GM23338 (cell line): Measurements from ENCODE around the gene PAMR1. TPM values are rescaled to one million over a fixed set of nuclear protein-coding genes. Genes with fewer than 3 reads are reported as not detected.

Experiments used
- ATAC-seq: fragments of 200-7000 bp; cut with Tn5 transposase; 3 replicates; pipeline ENCODE4 v1.9.1; 2020
- DNase-seq: peaks from one replicate; pipeline ENCODE4 v3.0.0-alpha.2; 2015; ENCODE audit warnings: low spot score
- H2AFZ ChIP-seq: fragments of 200-600 bp; sonication (generic); 2 replicates; pipeline ENCODE4 v1.8.0; 2016; ENCODE audit warnings: antibody characterized with exemption, mild to moderate bottlenecking, moderate library complexity
- H3F3A ChIP-seq: fragments of 200-600 bp; sonication (generic); replicated peaks from 2 replicates; pipeline ENCODE4 v1.8.0; 2017; ENCODE audit warnings: antibody characterized with exemption, mixed run types, low read depth
- H3K27ac ChIP-seq: fragments of 200-600 bp; sonication (generic); 2 replicates; pipeline ENCODE4 v1.6.1; 2016; ENCODE audit warnings: low read depth
- H3K27me3 ChIP-seq: fragments of 200-600 bp; sonication (generic); 2 replicates; pipeline ENCODE4 v1.8.0; 2016; ENCODE audit warnings: mild to moderate bottlenecking, mixed run types, moderate library complexity; ENCODE audit not compliant: insufficient read depth
- H3K36me3 ChIP-seq: fragments of 200-600 bp; sonication (generic); 2 replicates; pipeline ENCODE4 v1.8.0; 2016; ENCODE audit warnings: mild to moderate bottlenecking; ENCODE audit not compliant: insufficient read depth
- H3K4me1 ChIP-seq: fragments of 200-600 bp; sonication (generic); 2 replicates; pipeline ENCODE4 v1.8.0; 2016; ENCODE audit warnings: mild to moderate bottlenecking, moderate library complexity; ENCODE audit not compliant: insufficient read depth
- H3K4me2 ChIP-seq: fragments of 200-600 bp; sonication (generic); 2 replicates; pipeline ENCODE4 v1.7.1; 2017; ENCODE audit warnings: mixed run types
- H3K4me3 ChIP-seq: fragments of 200-600 bp; sonication (generic); 2 replicates; pipeline ENCODE4 v1.6.1; 2016; ENCODE audit warnings: mixed run types
- H3K79me2 ChIP-seq: fragments of 200-600 bp; sonication (generic); replicated peaks from 2 replicates; pipeline ENCODE4 v1.8.0; 2017; ENCODE audit warnings: mild to moderate bottlenecking; ENCODE audit not compliant: insufficient read depth
- H3K9me2 ChIP-seq: fragments of 200-600 bp; sonication (generic); 2 replicates; pipeline ENCODE4 v1.8.0; 2017; ENCODE audit not compliant: insufficient read depth
- H4K20me1 ChIP-seq: fragments of 200-600 bp; sonication (generic); replicated peaks from 2 replicates; pipeline ENCODE4 v1.8.0; 2017; ENCODE audit warnings: mild to moderate bottlenecking; ENCODE audit not compliant: insufficient read depth
- H3K27ac Mint-ChIP-seq: 2 replicates; pipeline ENCODE4 v1.8.0; 2020; ENCODE audit warnings: inconsistent platforms, mild to moderate bottlenecking, moderate library complexity, mixed read lengths
- H3K27me3 Mint-ChIP-seq: 3 replicates; pipeline ENCODE4 v1.8.0; 2022; ENCODE audit warnings: low read depth, mild to moderate bottlenecking, moderate library complexity, mixed read lengths, inconsistent platforms; ENCODE audit not compliant: insufficient read depth, poor library complexity
- H3K36me3 Mint-ChIP-seq: 3 replicates; pipeline ENCODE4 v1.8.0; 2021; ENCODE audit warnings: low read depth, mild to moderate bottlenecking, inconsistent platforms, moderate library complexity, mixed read lengths
- H3K4me1 Mint-ChIP-seq: 3 replicates; pipeline ENCODE4 v1.8.0; 2020; ENCODE audit warnings: mild to moderate bottlenecking, inconsistent platforms, mixed read lengths
- H3K4me3 Mint-ChIP-seq: 3 replicates; pipeline ENCODE4 v1.8.0; 2021; ENCODE audit warnings: moderate library complexity, mild to moderate bottlenecking, inconsistent platforms, mixed read lengths
- H3K9me3 Mint-ChIP-seq: 3 replicates; pipeline ENCODE4 v1.8.0; 2020; ENCODE audit warnings: moderate library complexity, mild to moderate bottlenecking, inconsistent platforms, mixed read lengths
- CREB1 ChIP-seq: fragments of 250-450 bp; sonication (Bioruptor Pico); IDR thresholded peaks from 2 replicates; pipeline ENCODE4 v1.5.0; 2020; ENCODE audit warnings: low read depth, mild to moderate bottlenecking, moderate library complexity
- EZH2 ChIP-seq: fragments of 200-600 bp; sonication (generic); IDR thresholded peaks from one replicate; pipeline ENCODE4 v1.8.0; 2017; ENCODE audit warnings: antibody characterized with exemption, mild to moderate bottlenecking, low read depth; ENCODE audit not compliant: unreplicated experiment
- EZH2phosphoT487 ChIP-seq: fragments of 200-600 bp; sonication (generic); IDR thresholded peaks from one replicate; pipeline ENCODE4 v1.8.1; 2018; ENCODE audit warnings: antibody characterized with exemption; ENCODE audit not compliant: unreplicated experiment
- JUNB ChIP-seq: IDR thresholded peaks from one replicate; pipeline ENCODE4 v1.6.1; 2016; ENCODE audit warnings: antibody characterized with exemption; ENCODE audit not compliant: unreplicated experiment
- REST ChIP-seq: IDR thresholded peaks from one replicate; pipeline ENCODE4 v1.6.1; 2018; ENCODE audit warnings: antibody characterized with exemption; ENCODE audit not compliant: unreplicated experiment
- ZNF114 ChIP-seq: fragments of 250-450 bp; sonication (Bioruptor Pico); IDR thresholded peaks from 2 replicates; pipeline ENCODE4 v1.5.0; 2020; ENCODE audit warnings: mild to moderate bottlenecking, moderate library complexity
- ZNF331 ChIP-seq: fragments of 250-450 bp; sonication (Bioruptor Pico); IDR thresholded peaks from 2 replicates; pipeline ENCODE4 v1.5.0; 2020; ENCODE audit warnings: low read depth, mild to moderate bottlenecking, moderate library complexity
- polyA plus RNA-seq: library from polyadenylated mRNA; unstranded; fragments of >200 nt; fragmentation: Nextera tagmentation; extraction: Ambion mirVana; gene quantifications from 2 replicates; pipeline ENCODE4 v1.2.1, GENCODE V29; 2016
- total RNA-seq: library from RNA; depleted of rRNA; stranded (reverse); fragments of >200 nt; shearing (Covaris generic); gene quantifications from 2 replicates; pipeline ENCODE4 v1.2.3, GENCODE V29; 2014

PAMR1 gene
- total and polyA plus RNA-seq, 2 experiments from 2014 or later = 1.6 to 3.1 TPM

DNA sequence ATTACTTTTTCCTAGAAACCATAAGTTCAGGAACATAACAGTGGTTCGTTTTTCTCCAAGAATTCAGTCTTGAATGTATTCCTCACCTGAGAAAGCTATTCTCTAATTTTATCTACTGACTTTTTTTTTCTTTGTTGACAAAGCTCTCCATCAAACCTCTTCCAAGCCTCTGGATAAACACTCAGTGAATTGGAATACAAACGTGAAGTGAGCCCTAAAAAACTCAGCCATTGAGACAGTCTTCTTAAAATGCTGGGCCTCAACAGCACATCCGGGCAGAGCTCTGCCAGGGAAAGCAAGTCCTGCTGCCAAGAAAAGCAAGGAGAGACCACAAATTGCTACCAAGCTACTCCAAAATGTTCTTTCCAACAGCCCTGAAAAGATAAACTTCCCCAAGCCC is 98.3 kb downstream of the PAMR1 start:
- no peak for DNase-seq
- H3K36me3 Mint-ChIP-seq = no peaks in the 10 kb centered on the region
- H3K27me3 ChIP-seq = peaks cover 17% of the 10 kb centered on the region

DNA sequence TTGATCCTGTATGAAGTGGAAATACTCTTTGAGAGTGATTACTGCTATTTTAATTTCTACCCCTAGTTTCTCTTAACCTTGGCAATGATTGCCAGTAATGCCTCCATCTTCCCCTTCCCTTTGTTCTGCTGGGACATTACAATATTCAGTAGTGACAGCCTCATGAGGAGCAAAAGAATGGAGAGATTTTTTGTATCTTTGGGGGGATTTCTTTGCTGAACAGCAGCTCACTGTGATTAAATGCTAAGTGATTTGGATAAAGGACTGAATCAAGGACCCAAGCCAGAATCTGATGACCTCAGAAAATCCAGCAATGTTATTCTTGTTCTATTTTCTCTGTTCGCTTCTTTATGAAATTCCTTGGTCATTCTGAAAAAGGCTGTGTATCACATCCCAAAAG is 99.1 kb downstream of the PAMR1 start:
- no peak overlapping the region for H3K27ac ChIP-seq
- Mint-ChIP-seq H3K9me3 (no peaks in the 10 kb centered on the region), H3K4me1 (peaks cover 1% of the 10 kb centered on the region; the same call in 1 of the 3 replicates), H3K27ac (no peak overlapping the region), H3K36me3 (no peaks in the 10 kb centered on the region), H3K4me3 (no peak overlapping the region), H3K27me3 (peaks cover 14% of the 10 kb centered on the region)
- no peaks in the 10 kb centered on the region for H3K4me1 ChIP-seq
- no peaks in the 10 kb centered on the region for H3K79me2 ChIP-seq
- no peak for ATAC-seq
- no peaks in the 10 kb centered on the region for H3F3A ChIP-seq
- H3K27me3 ChIP-seq = peaks cover 24% of the 10 kb centered on the region
- H2AFZ ChIP-seq = no peak overlapping the region
- H3K4me3 ChIP-seq = no peak overlapping the region
- no peaks in the 10 kb centered on the region for H3K9me2 ChIP-seq
- H3K36me3 ChIP-seq = no peaks in the 10 kb centered on the region
- H4K20me1 ChIP-seq = no peaks in the 10 kb centered on the region
- H3K4me2 ChIP-seq = no peak overlapping the region
- DNase-seq = no peak
- no peak for TF ChIP-seq REST
- no peak for TF ChIP-seq CREB1
- TF ChIP-seq JUNB = no peak

More for the DNA sequence above, 98.3 kb downstream of the PAMR1 start:
- Mint-ChIP-seq H3K27ac (no peak overlapping the region), H3K4me3 (no peak overlapping the region), H3K9me3 (no peaks in the 10 kb centered on the region), H3K4me1 (no peaks in the 10 kb centered on the region), H3K27me3 (peaks cover 6% of the 10 kb centered on the region)
- no peak overlapping the region for H3K27ac ChIP-seq
- no peaks in the 10 kb centered on the region for H3K9me2 ChIP-seq
- ATAC-seq = no peak
- H4K20me1 ChIP-seq = no peaks in the 10 kb centered on the region
- no peak for TF ChIP-seq REST
- TF ChIP-seq JUNB = no peak
- TF ChIP-seq ZNF114 = no peak
- TF ChIP-seq EZH2phosphoT487 = no peak
- no peak for TF ChIP-seq EZH2
- no peak for TF ChIP-seq ZNF331 (CRISPR knock-in tag)
- no peak overlapping the region for H2AFZ ChIP-seq
- H3K4me1 ChIP-seq = no peaks in the 10 kb centered on the region
- no peaks in the 10 kb centered on the region for H3K36me3 ChIP-seq
- H3K4me2 ChIP-seq = no peak overlapping the region
- H3K4me3 ChIP-seq = no peak overlapping the region
- H3F3A ChIP-seq = no peaks in the 10 kb centered on the region
- H3K79me2 ChIP-seq = no peaks in the 10 kb centered on the region
